HCT116 (cell line): ENCODE results near the gene SMIM21.

Experiments
- CTCF ChIP-seq, 3 experiments: fragments of 200-600 bp in 1 of 3; sonication (generic) in 1 of 3; IDR thresholded peaks in 2 of 3; conservative IDR thresholded peaks in 1 of 3; 2 replicates each; pipeline ENCODE4 v1.5.1; 2012 to 2017; ENCODE audit warnings: low read depth in 2 of 3, low read length in 2 of 3, antibody characterized with exemption in 1 of 3, borderline replicate concordance in 1 of 3, control low read depth in 1 of 3, mild to moderate bottlenecking in 1 of 3, mixed read lengths in 1 of 3, mixed run types in 1 of 3, moderate library complexity in 1 of 3; ENCODE audit not compliant: insufficient read depth in 1 of 3
- EZH2 ChIP-seq: fragments of 200-600 bp; sonication (generic); IDR thresholded peaks from 2 replicates; pipeline ENCODE4 v1.6.1; 2017; ENCODE audit warnings: antibody characterized with exemption, mixed run types
- TCF7L2 ChIP-seq: IDR thresholded peaks from 2 replicates; pipeline ENCODE4 v1.7.0; 2011; ENCODE audit warnings: borderline replicate concordance, inconsistent platforms; ENCODE audit not compliant: insufficient read depth, insufficient read length; ENCODE audit errors: extremely low read depth
- ZFX ChIP-seq: fragments of 450-650 bp; IDR thresholded peaks from 2 replicates; pipeline ENCODE4 v1.6.1; 2017

- TF ChIP-seq ZFX = no peak
- TF ChIP-seq CTCF (IDR thresholded peaks at IDR 0.05 in 2 of 3, conservative IDR thresholded peaks at IDR 0.05 in 1 of 3; ENCODE audit: borderline replicate concordance in 1 of 3, insufficient read depth in 1 of 3, low read depth in 2 of 3, low read length in 2 of 3) = no peak
- no peak for TF ChIP-seq TCF7L2
- no peak for TF ChIP-seq EZH2
Observed at GRCh38 chr18:75390854-75391253, 36.6 kb downstream of the SMIM21 start.
